LNCaP clone FGC (cell line): ENCODE results near the gene USP19.

Experiments used
- DNase-seq: peaks from one replicate; pipeline ENCODE4 v3.0.0-alpha.2; 2011; ENCODE audit warnings: low read depth
- H3K4me3 ChIP-seq: 2 replicates; pipeline ENCODE4 v1.5.1; 2011; ENCODE audit warnings: mild to moderate bottlenecking, low read depth, low read length, control low read depth
- TF ChIP-seq, protein P1 (sequence below): IDR thresholded peaks from 2 replicates; pipeline ENCODE4 v1.5.1; 2012; ENCODE audit warnings: mild to moderate bottlenecking; ENCODE audit not compliant: control insufficient read depth, insufficient read depth; ENCODE audit errors: extremely low read depth

USP19 gene

GRCh38 chr3:49104427-49105291 lies 16.0 kb downstream of the USP19 start, which contains the start of gene QARS1:
Gene QARS1, minus strand, starts transcription at chr3:49104757. Its CDS starts 24 bp downstream, at chr3:49104733.
- peak; percentile 80 for DNase-seq
- H3K4me3 ChIP-seq = peak within 1 kb of the TSS; percentile 94
- TF ChIP-seq, protein P1, sequence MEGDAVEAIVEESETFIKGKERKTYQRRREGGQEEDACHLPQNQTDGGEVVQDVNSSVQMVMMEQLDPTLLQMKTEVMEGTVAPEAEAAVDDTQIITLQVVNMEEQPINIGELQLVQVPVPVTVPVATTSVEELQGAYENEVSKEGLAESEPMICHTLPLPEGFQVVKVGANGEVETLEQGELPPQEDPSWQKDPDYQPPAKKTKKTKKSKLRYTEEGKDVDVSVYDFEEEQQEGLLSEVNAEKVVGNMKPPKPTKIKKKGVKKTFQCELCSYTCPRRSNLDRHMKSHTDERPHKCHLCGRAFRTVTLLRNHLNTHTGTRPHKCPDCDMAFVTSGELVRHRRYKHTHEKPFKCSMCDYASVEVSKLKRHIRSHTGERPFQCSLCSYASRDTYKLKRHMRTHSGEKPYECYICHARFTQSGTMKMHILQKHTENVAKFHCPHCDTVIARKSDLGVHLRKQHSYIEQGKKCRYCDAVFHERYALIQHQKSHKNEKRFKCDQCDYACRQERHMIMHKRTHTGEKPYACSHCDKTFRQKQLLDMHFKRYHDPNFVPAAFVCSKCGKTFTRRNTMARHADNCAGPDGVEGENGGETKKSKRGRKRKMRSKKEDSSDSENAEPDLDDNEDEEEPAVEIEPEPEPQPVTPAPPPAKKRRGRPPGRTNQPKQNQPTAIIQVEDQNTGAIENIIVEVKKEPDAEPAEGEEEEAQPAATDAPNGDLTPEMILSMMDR = no peak

GRCh38 chr3:49104052-49104426 lies 16.6 kb downstream of the USP19 start:
- peak overlapping the region; percentile 94 for H3K4me3 ChIP-seq
- no peak for DNase-seq
- TF ChIP-seq, protein P1 = no peak

DNA sequence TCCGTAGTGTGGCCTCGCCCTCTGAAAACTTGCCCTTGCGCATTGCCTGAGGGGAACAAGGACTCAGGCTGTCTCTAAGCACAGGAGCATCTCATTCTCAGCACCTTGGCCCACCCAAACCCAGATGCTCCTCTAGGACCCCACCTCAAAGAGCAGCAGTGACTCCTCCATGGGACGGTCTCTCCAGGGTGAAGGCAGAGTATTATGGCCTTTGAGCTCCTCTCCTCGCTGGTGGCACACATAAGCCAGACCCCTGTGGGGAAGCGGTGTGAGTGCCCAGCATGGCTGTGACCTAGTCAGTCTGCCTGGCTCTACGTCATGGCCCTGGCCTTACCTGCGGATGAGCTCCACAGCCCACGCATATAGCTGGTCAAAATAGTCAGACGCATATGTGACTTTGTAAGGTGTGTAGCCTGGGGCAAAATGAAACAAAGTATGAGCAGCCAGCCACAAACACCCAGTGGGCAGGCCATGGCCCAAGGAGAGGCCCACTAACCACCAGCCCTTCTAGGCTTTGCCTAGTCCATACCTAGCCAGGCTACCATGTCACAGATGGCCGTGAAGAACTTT lies 20.5 kb downstream of the USP19 start:
- DNase-seq = no peak
- TF ChIP-seq, protein P1 = no peak
- no peak overlapping the region for H3K4me3 ChIP-seq

GRCh38 chr3:49098910-49099630 lies 21.6 kb downstream of the USP19 start:
- no peak for DNase-seq
- TF ChIP-seq, protein P1 = no peak
- H3K4me3 ChIP-seq = no peak overlapping the region

GRCh38 chr3:49098429-49098828 lies 22.2 kb downstream of the USP19 start:
- DNase-seq = no peak
- TF ChIP-seq, protein P1 = no peak
- H3K4me3 ChIP-seq = no peak overlapping the region

DNA sequence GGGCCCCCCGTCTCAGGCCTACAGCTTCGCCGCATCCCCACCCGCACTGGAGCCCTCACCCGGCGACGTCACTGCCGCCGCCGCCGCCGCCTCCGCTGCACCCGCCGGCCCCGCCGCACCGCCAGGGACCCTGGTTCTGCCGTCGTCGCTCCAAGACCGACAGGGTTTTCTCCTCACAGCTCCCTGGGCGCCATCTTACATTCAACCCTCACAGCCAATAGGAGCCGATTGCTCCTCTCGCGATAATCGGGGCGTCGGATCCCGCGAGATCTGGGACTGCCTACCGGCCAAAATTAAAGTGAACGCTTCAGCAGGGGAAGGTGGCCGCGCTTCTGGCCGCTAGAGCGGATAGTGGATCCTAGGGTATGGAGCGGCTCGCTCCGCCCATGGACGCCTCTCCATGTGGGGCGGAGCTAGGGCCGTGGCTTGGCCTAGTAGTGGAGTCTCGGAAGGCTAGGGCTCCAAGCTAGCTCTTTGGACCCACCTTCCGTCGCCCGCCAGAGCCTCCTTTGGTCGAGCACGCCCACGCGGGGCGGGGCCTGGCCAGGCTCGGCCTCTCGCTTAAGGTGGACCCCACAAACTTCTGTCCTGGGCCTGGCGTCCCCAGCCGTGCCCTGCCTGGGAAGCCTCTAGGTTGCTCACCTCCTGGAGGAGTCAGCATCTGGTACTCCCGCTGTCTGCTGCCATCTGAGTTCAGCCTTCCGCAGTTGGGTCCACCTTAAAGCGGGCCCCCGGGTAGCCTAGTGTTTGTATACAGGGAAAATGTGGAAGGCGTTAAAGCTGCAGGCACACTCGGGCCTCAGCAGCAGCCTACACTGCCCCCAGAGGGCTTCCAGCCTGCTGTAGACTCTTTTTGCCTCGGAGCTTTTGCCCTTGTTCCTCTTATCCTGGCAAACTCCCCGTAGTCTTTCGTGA lies 26.5 kb downstream of the USP19 start, which contains the start of gene QRICH1:
Gene QRICH1, minus strand, starts transcription at position 219 of the 915 bp plus-strand sequence. CDS start 17,054 bp downstream, outside the sequence.
- TF ChIP-seq, protein P1 = peak; percentile 33
- H3K4me3 ChIP-seq = peak within 1 kb of the TSS; percentile 85
- DNase-seq = peak; percentile 94
